ENCODE results near the gene SLC12A2. TPM values are rescaled to one million over a fixed set of nuclear protein-coding genes. Genes with fewer than 3 reads are reported as not detected.

Gene SLC12A2
- total RNA-seq, 2 experiments from 2014 or later = 20.6 to 36.5 TPM

DNA sequence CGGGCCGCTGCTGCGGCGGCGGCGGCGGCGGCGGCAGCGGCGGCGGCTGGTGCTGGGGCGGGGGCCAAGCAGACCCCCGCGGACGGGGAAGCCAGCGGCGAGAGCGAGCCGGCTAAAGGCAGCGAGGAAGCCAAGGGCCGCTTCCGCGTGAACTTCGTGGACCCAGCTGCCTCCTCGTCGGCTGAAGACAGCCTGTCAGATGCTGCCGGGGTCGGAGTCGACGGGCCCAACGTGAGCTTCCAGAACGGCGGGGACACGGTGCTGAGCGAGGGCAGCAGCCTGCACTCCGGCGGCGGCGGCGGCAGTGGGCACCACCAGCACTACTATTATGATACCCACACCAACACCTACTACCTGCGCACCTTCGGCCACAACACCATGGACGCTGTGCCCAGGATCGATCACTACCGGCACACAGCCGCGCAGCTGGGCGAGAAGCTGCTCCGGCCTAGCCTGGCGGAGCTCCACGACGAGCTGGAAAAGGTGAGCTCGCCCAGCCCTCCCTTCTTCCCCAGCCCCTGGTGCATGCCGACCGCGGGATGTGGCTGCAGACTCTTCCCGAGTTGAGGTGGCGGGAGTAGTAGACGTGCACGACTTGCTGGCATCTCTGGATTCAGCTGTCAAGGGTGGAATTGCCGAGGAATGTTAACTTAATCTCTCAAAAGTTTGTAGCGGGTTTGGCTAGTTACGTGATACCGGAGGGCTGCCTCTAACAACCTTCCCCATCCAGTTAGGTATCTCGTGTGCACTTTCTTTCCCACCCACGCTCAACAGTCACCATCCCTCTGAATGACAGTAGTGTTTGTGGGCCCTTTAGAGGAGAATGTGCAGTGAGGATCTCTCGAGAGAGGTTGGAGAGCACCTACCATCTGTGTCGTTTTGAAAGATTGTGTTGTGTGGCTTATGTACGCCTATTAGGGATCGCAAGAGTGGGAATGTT lies 932 bp downstream of the SLC12A2 start:
- H3K4me1 ChIP-seq (ENCODE audit: insufficient read depth, low read length, poor library complexity, severe bottlenecking) = peaks cover 30% of the 10 kb centered on the region
- POLR2A ChIA-PET = interaction anchor here (0.7 to 1.8 kb wide), 5 partner anchors 9 to 71 kb away, joined by 3 to 10 read pairs (median 3); no protein-coding TSS in a partner anchor
- H3K27ac ChIP-seq (ENCODE audit: low read depth, low read length, poor library complexity, severe bottlenecking) = peak overlapping the region; percentile 92

DNA sequence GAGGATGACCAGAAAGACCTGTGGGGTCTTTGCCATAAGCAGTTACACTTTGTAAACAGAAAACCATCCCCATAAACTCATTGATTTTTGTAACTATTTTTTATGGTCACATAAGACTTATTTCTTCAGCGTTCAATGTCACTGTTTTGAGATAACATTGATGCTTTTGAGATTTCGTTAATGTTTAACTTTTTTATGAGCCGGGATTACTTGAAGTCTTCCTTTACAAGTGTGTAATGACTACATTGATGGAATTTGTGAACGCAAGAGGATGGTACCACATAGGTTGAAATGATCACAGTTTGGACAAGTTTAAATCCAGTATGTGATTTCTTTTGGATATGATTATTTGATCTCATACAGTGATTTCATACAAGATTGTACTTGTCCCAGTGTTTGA lies 1.8 kb downstream of the SLC12A2 start:
- H3K79me2 ChIP-seq (ENCODE audit: insufficient read depth, low read depth, low read length) = peaks cover 82% of the 10 kb centered on the region

More for the DNA sequence above, 932 bp downstream of the SLC12A2 start:
- peak; percentile 64 for DNase-seq (ENCODE audit: low spot score)
- TF ChIP-seq, protein P1, sequence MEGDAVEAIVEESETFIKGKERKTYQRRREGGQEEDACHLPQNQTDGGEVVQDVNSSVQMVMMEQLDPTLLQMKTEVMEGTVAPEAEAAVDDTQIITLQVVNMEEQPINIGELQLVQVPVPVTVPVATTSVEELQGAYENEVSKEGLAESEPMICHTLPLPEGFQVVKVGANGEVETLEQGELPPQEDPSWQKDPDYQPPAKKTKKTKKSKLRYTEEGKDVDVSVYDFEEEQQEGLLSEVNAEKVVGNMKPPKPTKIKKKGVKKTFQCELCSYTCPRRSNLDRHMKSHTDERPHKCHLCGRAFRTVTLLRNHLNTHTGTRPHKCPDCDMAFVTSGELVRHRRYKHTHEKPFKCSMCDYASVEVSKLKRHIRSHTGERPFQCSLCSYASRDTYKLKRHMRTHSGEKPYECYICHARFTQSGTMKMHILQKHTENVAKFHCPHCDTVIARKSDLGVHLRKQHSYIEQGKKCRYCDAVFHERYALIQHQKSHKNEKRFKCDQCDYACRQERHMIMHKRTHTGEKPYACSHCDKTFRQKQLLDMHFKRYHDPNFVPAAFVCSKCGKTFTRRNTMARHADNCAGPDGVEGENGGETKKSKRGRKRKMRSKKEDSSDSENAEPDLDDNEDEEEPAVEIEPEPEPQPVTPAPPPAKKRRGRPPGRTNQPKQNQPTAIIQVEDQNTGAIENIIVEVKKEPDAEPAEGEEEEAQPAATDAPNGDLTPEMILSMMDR (conservative IDR thresholded peaks at IDR 0.05; ENCODE audit: low read length) = no peak
- no peaks in the 10 kb centered on the region for H3K9me2 ChIP-seq (ENCODE audit: insufficient read depth, low read length)
- no peaks in the 10 kb centered on the region for H3K9me3 ChIP-seq (ENCODE audit: low read length)
- H3K36me3 ChIP-seq (ENCODE audit: insufficient read depth, low read length) = peaks cover 37% of the 10 kb centered on the region
- peaks cover 36% of the 10 kb centered on the region; the same call in 1 of the 2 replicates for H4K20me1 ChIP-seq (ENCODE audit: insufficient read depth, low read length)
- BruUV-seq (replicated peaks) = no TSS peak
- H3K4me2 ChIP-seq (ENCODE audit: low read length) = peak overlapping the region; percentile 98
- no peak overlapping the region for H2AFZ ChIP-seq (ENCODE audit: low read length)
- H3K4me3 ChIP-seq (ENCODE audit: low read depth, low read length, poor library complexity, severe bottlenecking) = peak overlapping the region; percentile 83
- intact Hi-C loops (cut with micrococcal nuclease; ENCODE audit: unreplicated experiment) = loop anchor here (2.0 to 5.0 kb wide), 4 partner anchors 177 to 1477 kb away; partner anchors contain the start of gene PRRC1
- CTCF ChIA-PET (ENCODE audit: unreplicated experiment) = no interaction called here
- peaks cover 82% of the 10 kb centered on the region for H3K79me2 ChIP-seq (ENCODE audit: insufficient read depth, low read depth, low read length)

More for the DNA sequence above, 1.8 kb downstream of the SLC12A2 start:
- H3K9me2 ChIP-seq (ENCODE audit: insufficient read depth, low read length) = no peaks in the 10 kb centered on the region
- TF ChIP-seq, protein P1 (conservative IDR thresholded peaks at IDR 0.05; ENCODE audit: low read length) = no peak
- no peak for TF ChIP-seq EZH2phosphoT487 (IDR thresholded peaks at IDR 0.05; ENCODE audit: borderline replicate concordance, low read depth, low read length)
- CTCF ChIA-PET (ENCODE audit: unreplicated experiment) = no interaction called here
- peaks cover 39% of the 10 kb centered on the region; the same call in 1 of the 2 replicates for H4K20me1 ChIP-seq (ENCODE audit: insufficient read depth, low read length)
- peak overlapping the region; percentile 98 for H3K4me2 ChIP-seq (ENCODE audit: low read length)
- BruUV-seq (replicated peaks) = TSS peak; percentile 58
- H3K4me3 ChIP-seq (ENCODE audit: low read depth, low read length, poor library complexity, severe bottlenecking) = peak overlapping the region; percentile 83
- H3K36me3 ChIP-seq (ENCODE audit: insufficient read depth, low read length) = peaks cover 36% of the 10 kb centered on the region
- no peaks in the 10 kb centered on the region for H3K9me3 ChIP-seq (ENCODE audit: low read length)
- no peak overlapping the region for H2AFZ ChIP-seq (ENCODE audit: low read length)
- H3K27ac ChIP-seq (ENCODE audit: low read depth, low read length, poor library complexity, severe bottlenecking) = no peak overlapping the region
- peaks cover 21% of the 10 kb centered on the region for H3K4me1 ChIP-seq (ENCODE audit: insufficient read depth, low read length, poor library complexity, severe bottlenecking)
- DNase-seq (ENCODE audit: low spot score) = no peak
- POLR2A ChIA-PET = interaction anchor here (0.6 to 1.8 kb wide), 5 partner anchors 7 to 146 kb away, joined by 3 to 10 read pairs (median 5); no protein-coding TSS in a partner anchor
- intact Hi-C loops (cut with micrococcal nuclease; ENCODE audit: unreplicated experiment) = loop anchor here (2.0 kb wide), 1 partner anchor 211 kb away; no protein-coding TSS in a partner anchor
